ENCODE data around the gene SORCS3. TPM values are rescaled to one million over a fixed set of nuclear protein-coding genes. Genes with fewer than 3 reads are reported as not detected.

SORCS3 gene
- polyA plus RNA-seq, 3 donors = not detected

GRCh38 chr10:104622598-104623209 lies 18.4 kb upstream of the SORCS3 start:
- no peak for DNase-seq
- H3K4me3 ChIP-seq (replicated peaks in 1 of 3; ENCODE audit: low read depth in 2 of 3, low read length in 3 of 3) = no peak overlapping the region
- Mint-ChIP-seq H3K27me3 (ENCODE audit: low read depth in 3 of 3) (peaks cover 16 to 40% (median 25%) of the 10 kb centered on the region in 3 donors), H3K4me1 (no peaks in the 10 kb centered on the region), H3K4me3 (no peak overlapping the region), H3K27ac (no peak overlapping the region), H3K9me3 (peaks cover 0 to 3% (median 2%) of the 10 kb centered on the region in 7 donors), H3K36me3 (no peaks in the 10 kb centered on the region)
- H3K9me3 ChIP-seq (replicated peaks in 1 of 2; ENCODE audit: control insufficient read depth in 1 of 2, insufficient read depth in 1 of 2, low read length in 2 of 2) = no peaks in the 10 kb centered on the region
- no peak overlapping the region for H2AFZ ChIP-seq (ENCODE audit: insufficient read depth, low read depth, low read length, poor library complexity, severe bottlenecking)
- no peaks in the 10 kb centered on the region for H3K4me1 ChIP-seq (ENCODE audit: control insufficient read depth in 1 of 2, insufficient read depth in 2 of 2, low read length in 2 of 2)
- intact Hi-C loops (cut with micrococcal nuclease) = no loop called here
- no peaks in the 10 kb centered on the region for H3K79me2 ChIP-seq (ENCODE audit: insufficient read depth, low read length)
- no peaks in the 10 kb centered on the region for H4K20me1 ChIP-seq (ENCODE audit: insufficient read depth, low read length)
- H3K36me3 ChIP-seq (replicated peaks in 1 of 2; ENCODE audit: control insufficient read depth in 1 of 2, insufficient read depth in 2 of 2, low read length in 2 of 2) = no peaks in the 10 kb centered on the region
- no peak overlapping the region for H3K27ac ChIP-seq (ENCODE audit: low read depth in 1 of 2, low read length in 2 of 2)
- no peak overlapping the region for H3K4me2 ChIP-seq (replicated peaks; ENCODE audit: extremely low read depth, low read length, poor library complexity, severe bottlenecking)
- TF ChIP-seq CTCF (IDR thresholded peaks at IDR 0.05) = no peak
- H3K9ac ChIP-seq (ENCODE audit: insufficient read depth, low read length, poor library complexity, severe bottlenecking) = no peak overlapping the region
- H3K27me3 ChIP-seq (ENCODE audit: control insufficient read depth in 2 of 2, insufficient read depth in 2 of 2, low read length in 2 of 2) = peaks cover 2 to 14% of the 10 kb centered on the region in 2 donors
- WGBS (ENCODE audit: insufficient coverage) = 20% methylated on average over 2 of the region's 4 CpGs

GRCh38 chr10:104630731-104631130 lies 10.4 kb upstream of the SORCS3 start:
- no peak overlapping the region for H3K27ac Mint-ChIP-seq
- H3K4me1 Mint-ChIP-seq = no peaks in the 10 kb centered on the region
- H3K9me3 Mint-ChIP-seq = peaks cover 0 to 8% (median 4%) of the 10 kb centered on the region in 7 donors
- TF ChIP-seq CTCF (IDR thresholded peaks at IDR 0.05) = no peak
- H2AFZ ChIP-seq (ENCODE audit: insufficient read depth, low read depth, low read length, poor library complexity, severe bottlenecking) = no peak overlapping the region
- H3K36me3 Mint-ChIP-seq = no peaks in the 10 kb centered on the region
- H4K20me1 ChIP-seq (ENCODE audit: insufficient read depth, low read length) = no peaks in the 10 kb centered on the region
- peaks cover 8 to 14% of the 10 kb centered on the region in 2 donors for H3K27me3 ChIP-seq (ENCODE audit: control insufficient read depth in 2 of 2, insufficient read depth in 2 of 2, low read length in 2 of 2)
- H3K9me3 ChIP-seq (replicated peaks in 1 of 2; ENCODE audit: control insufficient read depth in 1 of 2, insufficient read depth in 1 of 2, low read length in 2 of 2) = no peaks in the 10 kb centered on the region
- H3K9ac ChIP-seq (ENCODE audit: insufficient read depth, low read length, poor library complexity, severe bottlenecking) = no peak overlapping the region
- H3K4me3 ChIP-seq (replicated peaks in 1 of 3; ENCODE audit: low read depth in 2 of 3, low read length in 3 of 3) = no peak overlapping the region
- DNase-seq = no peak
- peaks cover 23 to 31% (median 26%) of the 10 kb centered on the region in 3 donors for H3K27me3 Mint-ChIP-seq (ENCODE audit: low read depth in 3 of 3)
- WGBS (ENCODE audit: insufficient coverage) = 83% methylated on average over 25 of the region's 26 CpGs
- no peak overlapping the region for H3K27ac ChIP-seq (ENCODE audit: low read depth in 1 of 2, low read length in 2 of 2)
- intact Hi-C loops (cut with micrococcal nuclease) = no loop called here
- H3K4me2 ChIP-seq (replicated peaks; ENCODE audit: extremely low read depth, low read length, poor library complexity, severe bottlenecking) = no peak overlapping the region
- no peak overlapping the region for H3K4me3 Mint-ChIP-seq
- H3K4me1 ChIP-seq (ENCODE audit: control insufficient read depth in 1 of 2, insufficient read depth in 2 of 2, low read length in 2 of 2) = no peaks in the 10 kb centered on the region
- no peaks in the 10 kb centered on the region for H3K36me3 ChIP-seq (replicated peaks in 1 of 2; ENCODE audit: control insufficient read depth in 1 of 2, insufficient read depth in 2 of 2, low read length in 2 of 2)
- no peaks in the 10 kb centered on the region for H3K79me2 ChIP-seq (ENCODE audit: insufficient read depth, low read length)
